ENCODE data around the gene SNAP25. TPM values are rescaled to one million over a fixed set of nuclear protein-coding genes. Genes with fewer than 3 reads are reported as not detected.
A peak's percentile ranks its signal among the peaks of the same experiment; 100 is the strongest.

SNAP25 gene
- total and polyA plus RNA-seq, 9 of the 15 experiments (the other 6 are each of a cell fraction or from before 2014, with no cell fraction given) = 0.07 TPM; not detected in 8

- TF ChIP-seq ZBTB49 (CRISPR knock-in tag; IDR thresholded peaks at IDR 0.05; ENCODE audit: borderline replicate concordance) = 0 out of 2 replicates have a peak, but pooled peaks have one; percentile 72
- peak; percentile 41; the same call in 1 of the 2 replicates for TF ChIP-seq ZFX (CRISPR knock-in tag; IDR thresholded peaks at IDR 0.05)
- no peak for TF ChIP-seq IRF9 (tag; IDR thresholded peaks at IDR 0.05)
- TF ChIP-seq C11orf30 (IDR thresholded peaks at IDR 0.05; ENCODE audit: low read depth) = no peak
- TF ChIP-seq CREB1 (IDR thresholded peaks at IDR 0.05) = no peak
- TF ChIP-seq CREB1 (CRISPR knock-in tag; IDR thresholded peaks at IDR 0.05) = peak; percentile 64
- TF ChIP-seq DEAF1 (CRISPR knock-in tag; IDR thresholded peaks at IDR 0.05) = no peak
- TF ChIP-seq JUND (IDR thresholded peaks at IDR 0.05; ENCODE audit: borderline replicate concordance, low read depth, low read length) = no peak
- no peak; the same call in 2 of the 3 replicates for TF ChIP-seq JUND (tag; IDR thresholded peaks at IDR 0.05; ENCODE audit: borderline replicate concordance, low read depth, low read length)
- no peak for TF ChIP-seq PPARD (CRISPR knock-in tag; IDR thresholded peaks at IDR 0.05)
- peak; percentile 74 for TF ChIP-seq ZNF431 (CRISPR knock-in tag; IDR thresholded peaks at IDR 0.05)
- no peak for TF ChIP-seq SMAD1 (IDR thresholded peaks at IDR 0.05; ENCODE audit: low read depth, low read length, partially characterized antibody)
- no peak for TF ChIP-seq ZNF143 (CRISPR knock-in tag; IDR thresholded peaks at IDR 0.05)
- no peak for TF ChIP-seq XRCC3 (IDR thresholded peaks at IDR 0.05)
- TF ChIP-seq BRF2 (IDR thresholded peaks at IDR 0.05; ENCODE audit: borderline replicate concordance, insufficient read depth, insufficient read length) = no peak
- TF ChIP-seq ZZZ3 (IDR thresholded peaks at IDR 0.05) = no peak
- no peak for TF ChIP-seq NFE2 (IDR thresholded peaks at IDR 0.05; ENCODE audit: low read depth)
- 0 out of 2 replicates have a peak, but pooled peaks have one; percentile 26 for TF ChIP-seq HCFC1 (IDR thresholded peaks at IDR 0.05; ENCODE audit: low read depth, low read length)
- TF ChIP-seq KLF6 (CRISPR knock-in tag; IDR thresholded peaks at IDR 0.05; ENCODE audit: borderline replicate concordance) = no peak
- no peak for TF ChIP-seq IFI16 (CRISPR knock-in tag; IDR thresholded peaks at IDR 0.05)
- TF ChIP-seq TFAM (CRISPR knock-in tag; conservative IDR thresholded peaks at IDR 0.05) = no peak
- TF ChIP-seq ZNF124 (CRISPR knock-in tag; IDR thresholded peaks at IDR 0.05) = 0 out of 2 replicates have a peak, but pooled peaks have one; percentile 68
- TF ChIP-seq ELF2 (CRISPR knock-in tag; IDR thresholded peaks at IDR 0.05) = no peak
- TF ChIP-seq ETV6 (IDR thresholded peaks at IDR 0.05; ENCODE audit: borderline replicate concordance in 1 of 2, low read depth in 2 of 2, low read length in 1 of 2) = no peak
- TF ChIP-seq ETV6 (CRISPR knock-in tag; IDR thresholded peaks at IDR 0.05; ENCODE audit: borderline replicate concordance) = peak; percentile 75; the same call in 1 of the 2 replicates
Observed at GRCh38 chr20:10219452-10219791, 792 bp downstream of the SNAP25 start (continued).
